ENCODE measurements around the gene TMEM63C. TPM values are rescaled to one million over a fixed set of nuclear protein-coding genes. Genes with fewer than 3 reads are reported as not detected.

TMEM63C gene
- total and polyA plus RNA-seq, 2 experiments from 2014 or later = 0.36 to 1.1 TPM

GRCh38 chr14:77264466-77265186 lies 83.0 kb downstream of the TMEM63C start:
- Histone ChIP-seq H3K27ac (no peak overlapping the region), H3K36me3 (no peaks in the 10 kb centered on the region), H3K4me1 (ENCODE audit: low read depth) (no peaks in the 10 kb centered on the region), H3K9me3 (ENCODE audit: low read depth) (no peaks in the 10 kb centered on the region), H3K27me3 (peaks cover 36% of the 10 kb centered on the region), H3K4me3 (no peak overlapping the region)
- DNase-seq (ENCODE audit: low read depth in 1 of 2, low spot score in 1 of 2) = no peak
- TF ChIP-seq CTCF (IDR thresholded peaks at IDR 0.05; ENCODE audit: low read depth, low read length) = no peak

GRCh38 chr14:77265187-77265515 lies 83.6 kb downstream of the TMEM63C start:
- DNase-seq (ENCODE audit: low read depth in 1 of 2, low spot score in 1 of 2) = no peak
- H3K9me3 ChIP-seq (ENCODE audit: low read depth) = no peaks in the 10 kb centered on the region
- H3K36me3 ChIP-seq = no peaks in the 10 kb centered on the region
- H3K27me3 ChIP-seq = peaks cover 41% of the 10 kb centered on the region
- H3K4me1 ChIP-seq (ENCODE audit: low read depth) = no peaks in the 10 kb centered on the region
- no peak for TF ChIP-seq CTCF (IDR thresholded peaks at IDR 0.05; ENCODE audit: low read depth, low read length)
- no peak overlapping the region for H3K27ac ChIP-seq
- H3K4me3 ChIP-seq = no peak overlapping the region

GRCh38 chr14:77265561-77266335 lies 84.2 kb downstream of the TMEM63C start:
- Histone ChIP-seq H3K4me3 (no peak overlapping the region), H3K27me3 (peaks cover 47% of the 10 kb centered on the region), H3K4me1 (ENCODE audit: low read depth) (peaks cover under 1% of the 10 kb centered on the region), H3K27ac (no peak overlapping the region), H3K36me3 (no peaks in the 10 kb centered on the region), H3K9me3 (ENCODE audit: low read depth) (no peaks in the 10 kb centered on the region)
- TF ChIP-seq CTCF (IDR thresholded peaks at IDR 0.05; ENCODE audit: low read depth, low read length) = no peak
- DNase-seq (ENCODE audit: low read depth in 1 of 2, low spot score in 1 of 2) = no peak

GRCh38 chr14:77266336-77266735 lies 84.7 kb downstream of the TMEM63C start:
- no peak for TF ChIP-seq CTCF (IDR thresholded peaks at IDR 0.05; ENCODE audit: low read depth, low read length)
- Histone ChIP-seq H3K4me1 (ENCODE audit: low read depth) (peaks cover 5% of the 10 kb centered on the region), H3K27me3 (peaks cover 53% of the 10 kb centered on the region), H3K9me3 (ENCODE audit: low read depth) (no peaks in the 10 kb centered on the region), H3K27ac (no peak overlapping the region), H3K4me3 (no peak overlapping the region), H3K36me3 (no peaks in the 10 kb centered on the region)
- no peak for DNase-seq (ENCODE audit: low read depth in 1 of 2, low spot score in 1 of 2)

- TF ChIP-seq CTCF (IDR thresholded peaks at IDR 0.05; ENCODE audit: low read depth, low read length) = no peak
- DNase-seq (ENCODE audit: low read depth in 1 of 2, low spot score in 1 of 2) = no peak
- no peaks in the 10 kb centered on the region for H3K9me3 ChIP-seq (ENCODE audit: low read depth)
These were observed 86.5 kb downstream of the TMEM63C start for GRCh38 chr14:77267937-77268699.

More at GRCh38 chr14:77267937-77268699, 86.5 kb downstream of the TMEM63C start:
- H3K27me3 ChIP-seq = peaks cover 71% of the 10 kb centered on the region
- H3K27ac ChIP-seq = no peak overlapping the region
- H3K4me3 ChIP-seq = no peak overlapping the region
- H3K4me1 ChIP-seq (ENCODE audit: low read depth) = peaks cover 5% of the 10 kb centered on the region
- no peaks in the 10 kb centered on the region for H3K36me3 ChIP-seq
